Tibial nerve (tissue), 4 donors: ENCODE measurements around the gene LSMEM2.

Experiments
- CTCF ChIP-seq, 5 experiments: fragments of 200-600 bp in 3 of 5; fragments of 450-650 bp in 2 of 5; sonication (generic) in 3 of 5; IDR thresholded peaks; one replicate each; pipeline ENCODE4 v1.5.1; 2016 to 2019; ENCODE audit warnings: antibody characterized with exemption in 5 of 5, mild to moderate bottlenecking in 3 of 5, moderate library complexity in 2 of 5
- EP300 ChIP-seq, 2 donors: sonication (generic); formaldehyde crosslinking; IDR thresholded peaks; one replicate each; pipeline ENCODE4 v1.6.1; 2017; ENCODE audit warnings: antibody characterized with exemption in 2 of 2, mild to moderate bottlenecking in 1 of 2
- POLR2A ChIP-seq, 2 donors: fragments of 450-650 bp; IDR thresholded peaks; one replicate each; pipeline ENCODE4 v1.6.1; 2017; ENCODE audit warnings: antibody characterized with exemption in 2 of 2, mild to moderate bottlenecking in 2 of 2, moderate library complexity in 2 of 2

- TF ChIP-seq CTCF (IDR thresholded peaks at IDR 0.05) (peak; percentile 23 to 45 (median 43)), POLR2A (IDR thresholded peaks at IDR 0.05) (no peak), EP300 (IDR thresholded peaks at IDR 0.05) (no peak)
These were observed 21.7 kb upstream of the LSMEM2 start for GRCh38 chr3:50256978-50257890.
